ENCODE results near the gene HTR4. TPM values are rescaled to one million over a fixed set of nuclear protein-coding genes. Genes with fewer than 3 reads are reported as not detected.
"Not testable (repeated sequence)": the region's sequence is repeated elsewhere in the genome, so short reads cannot be mapped to it uniquely, and the experiment has no call there.

Gene HTR4
- total RNA-seq, 6 experiments from 2014 or later, result not detected

DNA sequence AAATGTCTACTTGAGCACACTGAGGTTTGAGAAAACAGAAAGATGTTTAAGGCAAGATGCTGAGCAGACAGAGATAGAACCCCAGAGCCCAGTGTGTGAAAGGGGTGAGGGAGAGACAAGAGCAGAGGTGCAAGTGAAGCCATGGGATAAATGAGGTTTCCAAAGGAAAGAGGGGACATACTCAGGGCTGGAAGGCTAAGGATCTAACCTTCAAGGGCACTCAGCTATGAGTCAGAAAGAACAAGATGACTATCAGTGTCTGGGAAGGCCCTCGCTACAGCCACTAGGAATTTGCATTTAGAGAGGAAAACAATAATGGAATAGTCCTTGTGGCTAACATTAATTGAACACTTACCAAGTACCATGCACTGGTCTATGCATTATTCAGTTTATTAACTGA lies 113.7 kb downstream of the HTR4 start:
- no peaks in the 10 kb centered on the region for H3K9me3 Mint-ChIP-seq
- peaks cover 3% of the 10 kb centered on the region; the same call in 1 of the 2 replicates for H3K27me3 Mint-ChIP-seq (ENCODE audit: insufficient read depth)
- no peak overlapping the region for H3K4me3 Mint-ChIP-seq
- TF ChIP-seq, protein P1, sequence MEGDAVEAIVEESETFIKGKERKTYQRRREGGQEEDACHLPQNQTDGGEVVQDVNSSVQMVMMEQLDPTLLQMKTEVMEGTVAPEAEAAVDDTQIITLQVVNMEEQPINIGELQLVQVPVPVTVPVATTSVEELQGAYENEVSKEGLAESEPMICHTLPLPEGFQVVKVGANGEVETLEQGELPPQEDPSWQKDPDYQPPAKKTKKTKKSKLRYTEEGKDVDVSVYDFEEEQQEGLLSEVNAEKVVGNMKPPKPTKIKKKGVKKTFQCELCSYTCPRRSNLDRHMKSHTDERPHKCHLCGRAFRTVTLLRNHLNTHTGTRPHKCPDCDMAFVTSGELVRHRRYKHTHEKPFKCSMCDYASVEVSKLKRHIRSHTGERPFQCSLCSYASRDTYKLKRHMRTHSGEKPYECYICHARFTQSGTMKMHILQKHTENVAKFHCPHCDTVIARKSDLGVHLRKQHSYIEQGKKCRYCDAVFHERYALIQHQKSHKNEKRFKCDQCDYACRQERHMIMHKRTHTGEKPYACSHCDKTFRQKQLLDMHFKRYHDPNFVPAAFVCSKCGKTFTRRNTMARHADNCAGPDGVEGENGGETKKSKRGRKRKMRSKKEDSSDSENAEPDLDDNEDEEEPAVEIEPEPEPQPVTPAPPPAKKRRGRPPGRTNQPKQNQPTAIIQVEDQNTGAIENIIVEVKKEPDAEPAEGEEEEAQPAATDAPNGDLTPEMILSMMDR (IDR thresholded peaks at IDR 0.05), result no peak
- H3K36me3 Mint-ChIP-seq (ENCODE audit: low read depth), result no peaks in the 10 kb centered on the region
- no peak for DNase-seq
- no peak overlapping the region for H3K27ac Mint-ChIP-seq
- 0 out of 2 replicates have a peak, but pooled peaks cover 5% of the 10 kb centered on the region for H3K4me1 Mint-ChIP-seq (ENCODE audit: low read depth)

DNA sequence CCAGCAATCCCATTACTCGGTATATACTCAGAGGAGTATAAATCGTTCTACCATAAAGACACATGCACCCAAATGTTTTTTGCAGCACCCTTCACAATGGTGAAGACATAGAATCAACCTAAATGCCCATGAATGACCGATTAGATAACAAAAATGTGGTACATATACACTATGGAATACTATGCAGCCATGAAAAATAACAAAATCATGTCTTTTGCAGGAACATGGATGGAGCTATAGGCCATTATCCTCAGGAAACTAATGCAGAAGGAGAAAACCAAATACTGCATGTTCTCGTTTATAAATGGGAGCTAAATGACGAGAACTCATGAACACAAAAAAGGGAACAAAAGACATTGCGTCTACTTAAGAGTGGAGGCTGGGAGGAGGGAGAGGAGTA lies 114.5 kb downstream of the HTR4 start:
- H3K27me3 Mint-ChIP-seq (ENCODE audit: insufficient read depth), result peaks cover 3% of the 10 kb centered on the region; the same call in 1 of the 2 replicates
- H3K27ac Mint-ChIP-seq, result no peak overlapping the region
- 0 out of 2 replicates have a peak, but pooled peaks cover 5% of the 10 kb centered on the region for H3K4me1 Mint-ChIP-seq (ENCODE audit: low read depth)
- TF ChIP-seq, protein P1 (IDR thresholded peaks at IDR 0.05), result no peak
- no peak overlapping the region for H3K4me3 Mint-ChIP-seq
- H3K9me3 Mint-ChIP-seq, result no peaks in the 10 kb centered on the region; the same call in 1 of the 2 replicates
- H3K36me3 Mint-ChIP-seq (ENCODE audit: low read depth), result no peaks in the 10 kb centered on the region
- DNase-seq, result no peak

DNA sequence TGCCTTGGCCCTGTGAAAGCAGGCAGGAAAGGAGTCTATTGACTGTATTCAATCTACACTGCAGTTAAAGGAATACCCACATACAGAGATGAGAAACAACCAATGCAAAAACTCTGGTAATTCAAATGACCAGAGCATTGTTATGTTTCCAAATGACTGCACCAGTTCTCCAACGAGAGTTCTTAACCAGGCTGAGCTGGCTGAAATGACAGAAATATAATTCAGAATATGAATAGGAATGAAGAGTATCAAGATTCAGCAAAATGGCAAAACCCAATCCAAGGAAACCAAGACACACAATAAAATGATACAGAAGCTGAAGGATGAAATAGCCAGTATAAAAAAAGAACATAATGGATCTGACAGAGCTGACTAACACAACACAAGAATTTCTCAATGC lies 119.1 kb downstream of the HTR4 start:
- no peak overlapping the region for H3K4me3 Mint-ChIP-seq
- H3K27ac Mint-ChIP-seq, result no peak overlapping the region
- no peak for DNase-seq
- H3K27me3 Mint-ChIP-seq (ENCODE audit: insufficient read depth), result no peaks in the 10 kb centered on the region
- peaks cover 13% of the 10 kb centered on the region for H3K9me3 Mint-ChIP-seq
- H3K4me1 Mint-ChIP-seq (ENCODE audit: low read depth), result no peaks in the 10 kb centered on the region
- H3K36me3 Mint-ChIP-seq (ENCODE audit: low read depth), result no peaks in the 10 kb centered on the region
- TF ChIP-seq, protein P1 (IDR thresholded peaks at IDR 0.05), result no peak

DNA sequence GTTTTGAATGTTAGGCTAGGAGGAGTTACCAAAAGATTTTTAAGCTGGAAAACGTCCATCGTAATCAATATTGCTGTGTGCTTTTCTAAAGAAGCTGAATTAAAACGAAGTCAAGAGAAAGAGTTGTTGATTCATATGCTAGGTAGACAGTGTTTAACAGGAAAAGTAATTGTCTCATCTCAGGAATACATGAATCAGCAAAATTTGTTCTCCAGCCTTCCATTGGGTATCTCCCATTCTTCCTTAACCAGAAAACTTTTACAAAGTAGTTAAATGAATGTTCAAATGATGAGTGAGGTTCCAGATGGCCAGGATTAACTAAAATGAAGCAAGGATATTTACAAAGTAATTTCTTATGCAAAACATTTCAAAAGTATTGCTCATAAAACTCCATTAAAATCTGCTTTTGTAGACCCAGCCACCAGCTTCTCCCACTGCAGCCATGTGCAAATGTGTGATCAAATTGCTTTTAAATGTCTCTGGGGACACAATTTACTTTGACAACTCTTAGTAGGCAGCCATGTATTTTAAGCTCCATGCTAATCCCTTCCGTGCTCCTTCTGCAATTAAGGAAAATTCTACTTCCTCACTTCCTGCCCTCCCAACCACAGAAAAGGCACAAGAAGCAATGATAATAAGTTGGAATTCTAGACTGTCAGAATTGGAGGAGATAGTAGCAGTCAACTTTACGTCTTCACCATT lies 121.2 kb downstream of the HTR4 start:
- Mint-ChIP-seq H3K27me3 (ENCODE audit: insufficient read depth) (no peaks in the 10 kb centered on the region), H3K9me3 (peaks cover 23% of the 10 kb centered on the region), H3K36me3 (ENCODE audit: low read depth) (peaks cover 5% of the 10 kb centered on the region; the same call in 1 of the 2 replicates), H3K4me1 (ENCODE audit: low read depth) (no peaks in the 10 kb centered on the region), H3K27ac (no peak overlapping the region), H3K4me3 (no peak overlapping the region)
- TF ChIP-seq, protein P1 (IDR thresholded peaks at IDR 0.05), result no peak
- no peak for DNase-seq

DNA sequence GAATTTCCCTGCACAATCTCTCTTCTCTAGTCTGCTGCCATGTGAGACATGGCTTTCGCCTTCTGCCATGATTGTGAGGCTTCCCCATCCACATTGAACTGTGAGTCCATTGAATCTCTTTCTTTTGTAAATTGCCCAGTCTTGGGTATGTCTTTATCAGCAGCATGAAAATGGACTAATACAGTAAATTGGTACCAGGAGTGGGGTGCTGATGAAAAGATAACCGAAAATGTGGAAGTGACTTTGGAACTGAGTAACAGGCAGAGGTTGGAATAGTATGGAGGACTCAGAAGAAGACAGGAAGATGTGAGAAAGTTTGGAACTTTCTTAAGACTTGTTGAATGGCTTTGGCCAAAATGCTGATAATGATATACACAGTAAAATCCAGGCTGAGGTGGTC lies 124.9 kb downstream of the HTR4 start:
- H3K9me3 Mint-ChIP-seq, result peaks cover 23% of the 10 kb centered on the region
- DNase-seq; H3K27ac Mint-ChIP-seq; H3K36me3 Mint-ChIP-seq (ENCODE audit: low read depth); H3K4me3 Mint-ChIP-seq; H3K4me1 Mint-ChIP-seq (ENCODE audit: low read depth); H3K27me3 Mint-ChIP-seq (ENCODE audit: insufficient read depth): not testable (repeated sequence)

DNA sequence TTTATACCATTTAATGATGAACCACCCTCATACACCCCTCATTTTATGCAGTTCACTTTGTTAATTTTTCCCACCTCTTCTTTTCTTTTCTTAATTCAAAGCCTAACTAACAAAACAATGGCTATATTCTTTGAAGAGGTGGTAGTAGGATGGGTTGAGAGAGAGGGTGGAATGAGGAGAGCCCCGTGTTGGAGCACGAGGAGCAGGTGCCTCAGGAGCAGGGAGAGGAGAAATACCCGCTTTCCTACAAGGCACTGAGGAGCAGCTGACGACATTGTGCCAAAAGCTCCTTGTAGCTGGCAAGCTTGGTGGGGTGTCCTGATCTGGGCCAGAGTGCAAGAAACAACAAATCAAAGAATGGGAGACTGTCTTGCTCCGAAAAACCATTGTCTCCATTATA lies 129.6 kb downstream of the HTR4 start:
- Mint-ChIP-seq H3K9me3 (peaks cover 7% of the 10 kb centered on the region), H3K27ac (no peak overlapping the region), H3K36me3 (ENCODE audit: low read depth) (peaks cover 5% of the 10 kb centered on the region; the same call in 1 of the 2 replicates), H3K27me3 (ENCODE audit: insufficient read depth) (no peaks in the 10 kb centered on the region; the same call in 1 of the 2 replicates), H3K4me3 (no peak overlapping the region), H3K4me1 (ENCODE audit: low read depth) (no peaks in the 10 kb centered on the region)
- no peak for DNase-seq
- TF ChIP-seq, protein P1 (IDR thresholded peaks at IDR 0.05), result no peak
